ENCODE results near the gene TMEM18.

DNA sequence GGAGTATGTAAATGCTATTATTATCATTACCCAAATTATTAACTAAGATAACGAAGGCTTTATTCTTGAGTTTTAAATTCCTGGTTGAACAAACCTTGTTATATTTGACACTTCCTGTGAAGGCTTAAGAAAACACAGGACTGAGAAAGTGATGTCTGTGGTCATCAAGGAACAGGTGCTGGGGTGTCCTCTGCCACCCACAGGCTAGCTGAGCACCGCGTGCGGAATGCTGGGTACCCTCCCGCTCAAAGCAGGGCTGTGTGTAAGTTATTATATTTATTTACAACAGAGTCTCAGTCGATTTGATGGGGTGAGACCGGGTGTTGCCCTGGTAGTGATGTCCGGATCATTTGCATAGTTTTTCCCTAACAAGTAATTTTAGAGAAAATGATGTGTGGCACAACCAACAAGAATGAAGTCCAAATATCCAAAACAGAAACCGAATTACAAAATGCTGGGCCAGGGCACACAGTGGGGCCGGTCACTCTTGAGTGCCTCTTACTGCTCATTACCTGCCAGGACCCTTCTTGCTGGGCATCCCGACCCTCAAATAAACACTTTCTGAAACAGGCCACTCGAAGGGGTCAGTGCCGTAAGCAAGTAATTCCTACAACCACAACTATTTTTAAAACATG lies 49.2 kb downstream of the TMEM18 start:
- no peak for TF ChIP-seq ZNF274 (IDR thresholded peaks at IDR 0.05; ENCODE audit: low read depth, low read length)
- TF ChIP-seq CTCF (IDR thresholded peaks at IDR 0.05 in 2 of 3, conservative IDR thresholded peaks at IDR 0.05 in 1 of 3; ENCODE audit: borderline replicate concordance in 1 of 3, insufficient read depth in 1 of 3, low read depth in 2 of 3, low read length in 2 of 3), result 0 out of 6 replicates have a peak, but pooled peaks of 1 of the 3 experiments have one; percentile 2
- TF ChIP-seq ELF1 (IDR thresholded peaks at IDR 0.05; ENCODE audit: borderline replicate concordance, low read depth), result no peak
- no peak for TF ChIP-seq ZFX (IDR thresholded peaks at IDR 0.05)
- TF ChIP-seq POLR2A (IDR thresholded peaks at IDR 0.05; ENCODE audit: borderline replicate concordance, extremely low read depth, insufficient read depth, insufficient read length), result no peak
- TF ChIP-seq ATF3 (IDR thresholded peaks at IDR 0.05), result no peak
- no peak for TF ChIP-seq SIN3A (IDR thresholded peaks at IDR 0.05; ENCODE audit: low read depth)
- no peak for TF ChIP-seq POLR2AphosphoS5 (IDR thresholded peaks at IDR 0.05; ENCODE audit: low read depth, low read length)
- no peak for TF ChIP-seq EZH2 (IDR thresholded peaks at IDR 0.05)
- TF ChIP-seq, protein P1, sequence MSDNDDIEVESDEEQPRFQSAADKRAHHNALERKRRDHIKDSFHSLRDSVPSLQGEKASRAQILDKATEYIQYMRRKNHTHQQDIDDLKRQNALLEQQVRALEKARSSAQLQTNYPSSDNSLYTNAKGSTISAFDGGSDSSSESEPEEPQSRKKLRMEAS (IDR thresholded peaks at IDR 0.05), result no peak

Measured in HCT116 (cell line).